GM06990 (cell line): ENCODE measurements around the gene ZBP1.

ENCODE experiments used
- DNase-seq: peaks from one replicate; pipeline ENCODE4 v3.0.0-alpha.2; 2011; ENCODE audit not compliant: insufficient read length; ENCODE audit errors: extremely low read depth
- H3K27me3 ChIP-seq: replicated peaks from 2 replicates; pipeline ENCODE4 v1.6.0; 2011; ENCODE audit warnings: low read length; ENCODE audit not compliant: control insufficient read depth, insufficient read depth
- H3K36me3 ChIP-seq: 2 replicates; pipeline ENCODE4 v1.5.1; 2011; ENCODE audit warnings: low read length; ENCODE audit not compliant: control insufficient read depth, insufficient read depth
- H3K4me3 ChIP-seq: replicated peaks from 2 replicates; pipeline ENCODE4 v1.5.1; 2011; ENCODE audit warnings: low read depth, mild to moderate bottlenecking, control low read depth, low read length
- TF ChIP-seq, protein P1 (sequence below): IDR thresholded peaks from 2 replicates; pipeline ENCODE4 v1.5.1; 2011; ENCODE audit warnings: low read length, control low read depth, mild to moderate bottlenecking, inconsistent platforms; ENCODE audit not compliant: insufficient read depth, poor library complexity, severe bottlenecking

ZBP1 gene

DNA sequence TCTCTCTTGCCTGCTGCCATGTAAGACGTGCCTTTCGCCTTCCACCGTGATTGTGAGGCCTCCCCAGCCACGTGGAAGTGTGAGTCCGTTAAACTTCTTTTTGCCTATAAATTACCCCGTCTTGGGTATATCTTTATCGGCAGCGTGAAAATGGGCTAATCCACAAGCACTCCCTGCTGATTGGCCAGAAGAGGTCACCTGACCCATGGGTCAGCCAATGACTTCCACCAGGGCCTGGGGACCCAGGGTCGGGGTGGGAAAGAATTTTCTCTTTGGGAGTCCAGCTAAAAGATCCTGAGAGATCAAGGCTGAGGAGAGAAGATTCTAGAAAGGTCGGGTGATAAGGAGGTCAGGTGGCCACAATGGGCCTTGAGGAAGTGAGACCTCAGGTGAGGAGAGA, 17.1 kb downstream of the ZBP1 start:
- H3K4me3 ChIP-seq = no peak overlapping the region
- DNase-seq = no peak
- TF ChIP-seq, protein P1, sequence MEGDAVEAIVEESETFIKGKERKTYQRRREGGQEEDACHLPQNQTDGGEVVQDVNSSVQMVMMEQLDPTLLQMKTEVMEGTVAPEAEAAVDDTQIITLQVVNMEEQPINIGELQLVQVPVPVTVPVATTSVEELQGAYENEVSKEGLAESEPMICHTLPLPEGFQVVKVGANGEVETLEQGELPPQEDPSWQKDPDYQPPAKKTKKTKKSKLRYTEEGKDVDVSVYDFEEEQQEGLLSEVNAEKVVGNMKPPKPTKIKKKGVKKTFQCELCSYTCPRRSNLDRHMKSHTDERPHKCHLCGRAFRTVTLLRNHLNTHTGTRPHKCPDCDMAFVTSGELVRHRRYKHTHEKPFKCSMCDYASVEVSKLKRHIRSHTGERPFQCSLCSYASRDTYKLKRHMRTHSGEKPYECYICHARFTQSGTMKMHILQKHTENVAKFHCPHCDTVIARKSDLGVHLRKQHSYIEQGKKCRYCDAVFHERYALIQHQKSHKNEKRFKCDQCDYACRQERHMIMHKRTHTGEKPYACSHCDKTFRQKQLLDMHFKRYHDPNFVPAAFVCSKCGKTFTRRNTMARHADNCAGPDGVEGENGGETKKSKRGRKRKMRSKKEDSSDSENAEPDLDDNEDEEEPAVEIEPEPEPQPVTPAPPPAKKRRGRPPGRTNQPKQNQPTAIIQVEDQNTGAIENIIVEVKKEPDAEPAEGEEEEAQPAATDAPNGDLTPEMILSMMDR = no peak
- H3K36me3 ChIP-seq = no peaks in the 10 kb centered on the region
- H3K27me3 ChIP-seq = no peaks in the 10 kb centered on the region

DNA sequence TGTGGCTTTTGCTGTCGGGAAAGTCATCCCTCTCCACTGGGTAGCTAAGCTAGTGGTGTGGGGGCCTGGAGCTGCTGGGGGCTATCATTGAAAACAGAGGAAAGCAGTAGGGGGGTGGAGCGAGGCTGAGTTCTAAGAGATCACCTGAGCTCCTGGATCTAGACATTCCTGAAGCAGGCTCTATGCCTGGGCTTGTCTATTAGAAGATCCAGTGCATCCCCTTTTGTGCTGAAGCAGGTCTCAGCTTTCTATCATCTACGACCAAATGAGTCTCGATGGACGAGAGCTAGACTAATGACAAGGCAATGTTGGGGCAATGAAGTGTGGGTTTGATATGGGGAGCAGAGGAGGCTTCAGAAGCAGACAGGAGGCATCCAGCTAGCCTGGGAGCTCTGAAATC, 18.5 kb downstream of the ZBP1 start:
- no peak overlapping the region for H3K4me3 ChIP-seq
- no peaks in the 10 kb centered on the region for H3K27me3 ChIP-seq
- DNase-seq = no peak
- H3K36me3 ChIP-seq = no peaks in the 10 kb centered on the region
- TF ChIP-seq, protein P1 = no peak

- Histone ChIP-seq H3K27me3 (no peaks in the 10 kb centered on the region), H3K4me3 (no peak overlapping the region), H3K36me3 (no peaks in the 10 kb centered on the region)
- no peak for DNase-seq
- TF ChIP-seq, protein P1 = no peak
Measured at GRCh38 chr20:57601211-57601570, 19.0 kb downstream of the ZBP1 start.

DNA sequence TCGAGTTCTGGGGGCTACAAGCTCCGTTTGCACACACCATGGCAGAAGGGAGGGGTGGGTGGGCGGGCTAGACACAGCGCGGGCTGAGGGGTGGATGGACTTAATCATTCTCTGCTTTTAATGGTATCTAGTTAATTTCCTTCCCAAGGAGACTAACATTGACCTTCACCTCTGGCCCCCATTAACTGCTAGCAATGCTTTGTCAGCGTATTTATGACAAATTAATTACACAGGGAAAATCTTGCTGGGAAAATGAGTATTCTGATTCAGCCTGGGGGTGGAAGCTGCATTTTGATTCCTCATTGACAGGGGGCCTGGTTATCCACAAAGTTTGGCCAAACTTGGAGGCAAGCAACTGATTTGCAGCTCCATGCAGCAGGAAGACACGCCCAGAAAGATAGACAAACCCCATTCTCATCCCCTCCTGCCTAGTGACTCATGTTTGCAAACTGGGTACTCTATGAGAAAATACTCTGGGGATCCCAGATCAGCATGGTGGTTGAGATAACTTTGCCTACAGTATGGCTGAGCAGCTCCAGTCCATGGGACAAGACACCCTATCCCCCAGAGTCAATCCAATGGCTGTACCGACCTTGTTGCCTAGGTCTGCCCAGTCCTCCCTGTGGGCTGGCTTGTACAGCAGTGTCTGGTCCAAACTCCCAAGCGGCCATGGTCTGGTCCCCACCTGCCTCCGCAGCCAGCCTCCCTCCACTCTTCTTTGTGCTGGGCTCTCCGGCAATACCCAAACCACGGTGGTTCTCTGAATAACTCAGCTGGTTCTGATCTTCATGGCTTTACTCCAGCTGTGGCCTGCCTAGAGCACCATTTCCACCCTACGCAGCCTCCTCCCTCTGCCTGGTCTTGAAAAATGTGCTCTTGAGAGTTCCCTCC, 19.7 kb downstream of the ZBP1 start:
- no peak for DNase-seq
- no peaks in the 10 kb centered on the region for H3K27me3 ChIP-seq
- TF ChIP-seq, protein P1 = no peak
- H3K36me3 ChIP-seq = no peaks in the 10 kb centered on the region
- no peak overlapping the region for H3K4me3 ChIP-seq

GRCh38 chr20:57598491-57598890, 21.7 kb downstream of the ZBP1 start:
- no peaks in the 10 kb centered on the region for H3K27me3 ChIP-seq
- TF ChIP-seq, protein P1 = no peak
- no peaks in the 10 kb centered on the region for H3K36me3 ChIP-seq
- H3K4me3 ChIP-seq = no peak overlapping the region
- no peak for DNase-seq
